ENCODE results near the gene KIF9. TPM values are rescaled to one million over a fixed set of nuclear protein-coding genes. Genes with fewer than 3 reads are reported as not detected.

KIF9 gene
- total RNA-seq, 1 donor from 2014 or later = 7.5 TPM

DNA sequence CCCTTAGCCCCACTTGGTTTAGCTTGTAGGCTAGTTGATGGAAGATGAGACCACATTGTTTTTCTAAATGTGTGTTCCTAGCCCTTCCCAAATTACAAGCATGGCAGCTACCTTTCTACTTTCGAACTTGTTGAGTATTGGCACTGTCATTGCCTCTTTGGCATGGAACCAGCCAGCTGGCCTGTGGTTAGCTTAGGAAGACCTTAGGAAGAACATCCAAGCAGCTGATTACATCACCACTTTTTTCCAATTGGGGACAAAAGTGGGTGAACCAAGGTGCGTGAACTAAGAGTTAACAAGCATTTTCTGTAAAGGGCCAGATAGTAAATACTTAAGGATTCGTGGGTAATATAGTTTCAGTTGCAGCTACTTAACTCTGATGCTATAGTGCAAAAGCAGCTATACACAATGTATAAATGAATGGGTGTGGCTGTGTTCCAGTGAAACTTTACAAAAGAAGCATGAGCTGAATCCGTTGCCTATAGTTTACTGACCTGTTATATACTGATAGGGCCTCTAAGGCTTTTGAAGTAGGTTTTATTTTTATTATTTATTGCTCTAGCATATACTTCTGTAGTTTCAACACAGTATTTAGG lies 8.7 kb upstream of the KIF9 start:
- no peaks in the 10 kb centered on the region for H3K27me3 Mint-ChIP-seq (ENCODE audit: low read depth, unreplicated experiment)
- peaks cover 94% of the 10 kb centered on the region for H3K79me2 ChIP-seq (ENCODE audit: insufficient read depth, low read length)
- FAIRE-seq = no peak

DNA sequence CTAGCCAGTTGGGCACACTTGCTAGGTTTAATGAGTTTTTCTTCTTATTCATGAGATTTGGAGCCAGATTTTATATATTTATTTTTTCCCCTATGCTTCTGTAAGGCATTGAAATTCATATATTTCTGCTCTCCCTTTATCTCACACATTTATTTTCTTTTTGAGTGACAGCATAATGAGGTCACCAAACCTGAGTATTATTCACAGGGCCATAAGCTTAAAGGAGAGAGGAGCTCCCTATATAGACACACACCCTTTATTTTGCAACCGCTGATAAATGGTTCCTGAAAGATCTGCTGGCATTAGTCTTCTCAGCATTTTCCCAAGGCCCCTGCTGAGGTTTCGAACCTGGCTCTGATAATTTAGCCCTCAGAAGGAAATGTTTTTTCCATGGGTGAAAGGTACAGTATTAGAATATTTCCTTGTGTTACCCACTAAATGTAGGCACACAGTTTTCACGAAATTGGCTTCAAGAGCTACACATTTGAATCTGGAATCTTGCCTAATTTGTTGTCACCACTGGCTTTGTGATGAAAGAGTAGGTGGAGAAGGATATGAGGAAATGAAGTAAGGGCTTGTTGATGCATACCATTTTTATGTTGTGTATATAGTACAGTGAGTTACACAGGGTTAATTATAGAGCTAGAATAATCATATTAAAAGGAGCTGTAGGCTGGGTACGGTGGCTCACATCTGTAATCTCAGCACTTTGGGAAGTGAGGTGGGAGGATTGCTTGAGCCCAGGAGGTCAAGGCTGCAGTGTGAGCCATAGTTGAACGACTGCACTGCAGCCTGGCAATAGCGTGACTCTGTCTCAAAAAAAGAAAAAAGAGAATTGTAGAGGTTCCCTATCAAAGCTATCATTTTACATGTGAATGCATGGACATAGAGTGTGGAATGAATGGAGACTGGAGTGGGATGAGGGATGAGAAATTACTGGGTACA lies 6.6 kb upstream of the KIF9 start:
- H3K4me1 ChIP-seq (ENCODE audit: insufficient read depth, low read length) = no peaks in the 10 kb centered on the region
- no peak overlapping the region for H3K27ac Mint-ChIP-seq (ENCODE audit: unreplicated experiment)
- H3K9ac ChIP-seq (ENCODE audit: low read length) = no peak overlapping the region
- H3K4me1 Mint-ChIP-seq (ENCODE audit: low read depth, unreplicated experiment) = no peaks in the 10 kb centered on the region
- no peak for FAIRE-seq
- H4K20me1 ChIP-seq (ENCODE audit: insufficient read depth, low read length) = peaks cover 75% of the 10 kb centered on the region
- H3K9me3 ChIP-seq (ENCODE audit: insufficient read depth, low read depth, low read length) = no peaks in the 10 kb centered on the region
- H3K36me3 Mint-ChIP-seq (ENCODE audit: low read depth, unreplicated experiment) = peaks cover 18% of the 10 kb centered on the region
- H3K36me3 ChIP-seq (ENCODE audit: insufficient read depth, low read length) = no peaks in the 10 kb centered on the region
- H3K9me3 Mint-ChIP-seq (ENCODE audit: unreplicated experiment) = no peaks in the 10 kb centered on the region
- H3K79me2 ChIP-seq (ENCODE audit: insufficient read depth, low read length) = peaks cover 96% of the 10 kb centered on the region
- no peak overlapping the region for H2AFZ ChIP-seq (ENCODE audit: low read depth, low read length)
- H3K27ac ChIP-seq (ENCODE audit: low read depth, low read length) = no peak overlapping the region
- no peaks in the 10 kb centered on the region for H3K27me3 ChIP-seq (ENCODE audit: insufficient read depth, low read length)
- H3K4me3 Mint-ChIP-seq (ENCODE audit: unreplicated experiment) = no peak overlapping the region
- H3K27me3 Mint-ChIP-seq (ENCODE audit: low read depth, unreplicated experiment) = no peaks in the 10 kb centered on the region
- TF ChIP-seq CTCF (IDR thresholded peaks at IDR 0.05; ENCODE audit: insufficient read depth, low read depth, low read length) = no peak
- no peak for TF ChIP-seq EZH2 (IDR thresholded peaks at IDR 0.05; ENCODE audit: insufficient read depth, low read length)
- no peak overlapping the region for H3K4me3 ChIP-seq (ENCODE audit: insufficient read depth, low read depth, low read length)
- H3K4me2 ChIP-seq (ENCODE audit: low read length) = no peak overlapping the region
- no peak for DNase-seq (ENCODE audit: low read depth)

More for the DNA sequence above, 8.7 kb upstream of the KIF9 start:
- no peak for TF ChIP-seq EZH2 (IDR thresholded peaks at IDR 0.05; ENCODE audit: insufficient read depth, low read length)
- no peak for TF ChIP-seq CTCF (IDR thresholded peaks at IDR 0.05; ENCODE audit: insufficient read depth, low read depth, low read length)
- no peaks in the 10 kb centered on the region for H3K4me1 ChIP-seq (ENCODE audit: insufficient read depth, low read length)
- H3K4me2 ChIP-seq (ENCODE audit: low read length) = no peak overlapping the region
- Mint-ChIP-seq H3K36me3 (ENCODE audit: low read depth, unreplicated experiment) (peaks cover 24% of the 10 kb centered on the region), H3K4me3 (ENCODE audit: unreplicated experiment) (no peak overlapping the region), H3K4me1 (ENCODE audit: low read depth, unreplicated experiment) (peaks cover 2% of the 10 kb centered on the region), H3K27ac (ENCODE audit: unreplicated experiment) (no peak overlapping the region), H3K9me3 (ENCODE audit: unreplicated experiment) (no peaks in the 10 kb centered on the region)
- peaks cover 87% of the 10 kb centered on the region for H4K20me1 ChIP-seq (ENCODE audit: insufficient read depth, low read length)
- no peaks in the 10 kb centered on the region for H3K9me3 ChIP-seq (ENCODE audit: insufficient read depth, low read depth, low read length)
- no peaks in the 10 kb centered on the region for H3K27me3 ChIP-seq (ENCODE audit: insufficient read depth, low read length)
- H3K4me3 ChIP-seq (ENCODE audit: insufficient read depth, low read depth, low read length) = no peak overlapping the region
- no peak overlapping the region for H3K9ac ChIP-seq (ENCODE audit: low read length)
- H3K36me3 ChIP-seq (ENCODE audit: insufficient read depth, low read length) = no peaks in the 10 kb centered on the region
- H2AFZ ChIP-seq (ENCODE audit: low read depth, low read length) = no peak overlapping the region
- no peak for DNase-seq (ENCODE audit: low read depth)
- H3K27ac ChIP-seq (ENCODE audit: low read depth, low read length) = no peak overlapping the region

Measured in astrocyte (in vitro differentiated cells and primary cell).